Activated CD4-positive, alpha-beta T cell treated with anti-CD3 and anti-CD28 coated beads, Interleukin-2, Interleukin-6, amounts not matched to agents 100 ng/mL and 50 ng/mL, durations not matched to agents 16 hours and 8 hours (primary cell): ENCODE measurements around the gene LIN7A.

Experiments used
- DNase-seq: peaks from one replicate; pipeline ENCODE4 v3.0.0-alpha.2; 2020

Gene LIN7A

GRCh38 chr12:80937391-80938238 lies at the start of gene LIN7A:
Gene LIN7A (minus strand): TSS chr12:80937934. CDS start chr12:80937722, 212 bp downstream.
- DNase-seq = no peak

GRCh38 chr12:80986224-80986623 lies 48.5 kb upstream of the LIN7A start:
- DNase-seq = no peak

GRCh38 chr12:80979816-80980215 lies 42.1 kb upstream of the LIN7A start:
- no peak for DNase-seq

GRCh38 chr12:80979251-80979650 lies 41.5 kb upstream of the LIN7A start:
- no peak for DNase-seq

GRCh38 chr12:80977346-80977745 lies 39.6 kb upstream of the LIN7A start:
- DNase-seq = no peak

GRCh38 chr12:80968326-80968725 lies 30.6 kb upstream of the LIN7A start:
- DNase-seq = no peak

- no peak for DNase-seq
Observed at GRCh38 chr12:80967565-80967964, 29.8 kb upstream of the LIN7A start.

GRCh38 chr12:80966001-80966400 lies 28.3 kb upstream of the LIN7A start:
- DNase-seq = no peak

GRCh38 chr12:80958162-80958561 lies 20.4 kb upstream of the LIN7A start:
- DNase-seq = no peak

- DNase-seq = no peak
Observed at GRCh38 chr12:80954857-80955520, 17.3 kb upstream of the LIN7A start.

GRCh38 chr12:80952443-80952842 lies 14.7 kb upstream of the LIN7A start:
- DNase-seq = no peak

- DNase-seq = no peak
Observed at GRCh38 chr12:80946591-80946990, 8.9 kb upstream of the LIN7A start.

GRCh38 chr12:80943338-80943737 lies 5.6 kb upstream of the LIN7A start:
- no peak for DNase-seq

GRCh38 chr12:80941916-80942315 lies 4.2 kb upstream of the LIN7A start:
- no peak for DNase-seq

GRCh38 chr12:80939231-80939950 lies 1.7 kb upstream of the LIN7A start:
- no peak for DNase-seq

- DNase-seq = no peak
Observed at GRCh38 chr12:80938397-80938796, 663 bp upstream of the LIN7A start.

- DNase-seq = peak; percentile 3
Observed at GRCh38 chr12:80936642-80937390, 918 bp downstream of the LIN7A start.

- no peak for DNase-seq
Observed at GRCh38 chr12:80936353-80936641, 1.4 kb downstream of the LIN7A start.

- DNase-seq = no peak
Observed at GRCh38 chr12:80935111-80935510, 2.6 kb downstream of the LIN7A start.

- no peak for DNase-seq
Observed at GRCh38 chr12:80925983-80926382, 11.8 kb downstream of the LIN7A start.

GRCh38 chr12:80925237-80925636 lies 12.5 kb downstream of the LIN7A start:
- no peak for DNase-seq

GRCh38 chr12:80924437-80924836 lies 13.3 kb downstream of the LIN7A start:
- DNase-seq = no peak

- no peak for DNase-seq
Observed at GRCh38 chr12:80920006-80920405, 17.7 kb downstream of the LIN7A start.
